IPS-15b (cell line): ENCODE measurements around the gene MXRA7.
A peak's percentile ranks its signal among the peaks of the same experiment; 100 is the strongest.
"Not testable (repeated sequence)": the region's sequence is repeated elsewhere in the genome, so short reads cannot be mapped to it uniquely, and the experiment has no call there.

Source experiments
- H3K27me3 ChIP-seq: one replicate; pipeline ENCODE4 v1.6.1; 2013; ENCODE audit warnings: low read length; ENCODE audit not compliant: control insufficient read depth, insufficient read depth
- H3K36me3 ChIP-seq: one replicate; pipeline ENCODE4 v1.6.1; 2013; ENCODE audit warnings: low read length; ENCODE audit not compliant: control insufficient read depth, insufficient read depth
- H3K4me1 ChIP-seq: one replicate; pipeline ENCODE4 v1.6.1; 2013; ENCODE audit warnings: mild to moderate bottlenecking, low read length; ENCODE audit not compliant: control insufficient read depth, insufficient read depth
- H3K4me3 ChIP-seq: one replicate; pipeline ENCODE4 v1.5.1; 2013; ENCODE audit warnings: low read depth, low read length
- H3K9ac ChIP-seq: one replicate; pipeline ENCODE4 v1.6.1; 2013; ENCODE audit warnings: low read depth, mild to moderate bottlenecking, low read length
- H3K9me3 ChIP-seq: one replicate; pipeline ENCODE4 v1.6.1; 2013; ENCODE audit warnings: mild to moderate bottlenecking, low read length; ENCODE audit not compliant: control insufficient read depth, insufficient read depth

Gene MXRA7

DNA sequence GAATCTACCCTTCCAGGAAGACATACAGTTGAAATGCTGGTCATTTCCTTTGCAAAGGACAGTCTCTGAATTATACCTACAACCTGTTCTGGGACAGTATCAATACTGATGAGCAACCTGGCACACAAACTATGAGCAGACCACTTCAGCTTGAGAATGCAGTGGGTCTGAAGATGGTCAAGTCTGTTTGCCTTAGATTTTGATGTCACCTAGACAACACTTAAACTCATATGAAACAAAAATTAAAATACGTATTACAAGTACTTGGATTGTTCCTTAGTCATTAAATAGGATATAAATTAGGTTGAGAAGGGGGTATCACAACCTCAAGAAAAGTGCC, 22.8 kb upstream of the MXRA7 start:
- Histone ChIP-seq H3K4me3 (no peak overlapping the region), H3K4me1 (peaks cover 8% of the 10 kb centered on the region), H3K36me3 (peaks cover 33% of the 10 kb centered on the region), H3K27me3 (no peaks in the 10 kb centered on the region), H3K9me3 (no peaks in the 10 kb centered on the region), H3K9ac (no peak overlapping the region)

DNA sequence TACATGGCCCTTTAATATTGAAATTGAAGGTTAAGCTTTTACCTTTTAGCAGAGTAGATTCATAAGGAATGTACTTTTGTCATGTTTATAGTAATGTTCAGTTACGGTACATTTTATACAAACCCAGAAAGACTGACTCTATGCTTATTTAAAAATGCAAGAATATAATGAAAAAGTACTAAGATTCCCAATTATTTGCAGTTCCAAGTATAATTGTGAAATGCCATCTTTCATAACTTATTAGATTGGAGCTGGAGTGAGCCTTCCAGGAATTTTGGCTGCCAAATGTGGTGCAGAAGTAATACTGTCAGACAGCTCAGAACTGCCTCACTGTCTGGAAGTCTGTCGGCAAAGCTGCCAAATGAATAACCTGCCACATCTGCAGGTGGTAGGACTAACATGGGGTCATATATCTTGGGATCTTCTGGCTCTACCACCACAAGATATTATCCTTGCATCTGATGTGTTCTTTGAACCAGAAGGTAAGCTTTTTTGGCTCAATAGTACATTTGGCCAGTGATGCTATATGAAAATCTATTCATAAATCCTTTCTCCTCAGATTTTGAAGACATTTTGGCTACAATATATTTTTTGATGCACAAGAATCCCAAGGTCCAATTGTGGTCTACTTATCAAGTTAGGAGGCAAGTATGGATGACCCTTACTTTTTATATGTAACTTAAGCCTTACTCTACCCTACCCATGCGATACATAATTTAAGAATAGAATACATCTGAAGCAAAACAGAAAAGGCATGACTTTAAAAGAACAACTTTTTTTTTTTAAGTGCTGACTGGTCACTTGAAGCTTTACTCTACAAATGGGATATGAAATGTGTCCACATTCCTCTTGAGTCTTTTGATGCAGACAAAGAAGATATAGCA, 22.2 kb upstream of the MXRA7 start:
- Histone ChIP-seq H3K4me1 (peaks cover 6% of the 10 kb centered on the region), H3K9ac (no peak overlapping the region), H3K36me3 (peaks cover 33% of the 10 kb centered on the region), H3K4me3 (no peak overlapping the region), H3K27me3 (no peaks in the 10 kb centered on the region), H3K9me3 (no peaks in the 10 kb centered on the region)

DNA sequence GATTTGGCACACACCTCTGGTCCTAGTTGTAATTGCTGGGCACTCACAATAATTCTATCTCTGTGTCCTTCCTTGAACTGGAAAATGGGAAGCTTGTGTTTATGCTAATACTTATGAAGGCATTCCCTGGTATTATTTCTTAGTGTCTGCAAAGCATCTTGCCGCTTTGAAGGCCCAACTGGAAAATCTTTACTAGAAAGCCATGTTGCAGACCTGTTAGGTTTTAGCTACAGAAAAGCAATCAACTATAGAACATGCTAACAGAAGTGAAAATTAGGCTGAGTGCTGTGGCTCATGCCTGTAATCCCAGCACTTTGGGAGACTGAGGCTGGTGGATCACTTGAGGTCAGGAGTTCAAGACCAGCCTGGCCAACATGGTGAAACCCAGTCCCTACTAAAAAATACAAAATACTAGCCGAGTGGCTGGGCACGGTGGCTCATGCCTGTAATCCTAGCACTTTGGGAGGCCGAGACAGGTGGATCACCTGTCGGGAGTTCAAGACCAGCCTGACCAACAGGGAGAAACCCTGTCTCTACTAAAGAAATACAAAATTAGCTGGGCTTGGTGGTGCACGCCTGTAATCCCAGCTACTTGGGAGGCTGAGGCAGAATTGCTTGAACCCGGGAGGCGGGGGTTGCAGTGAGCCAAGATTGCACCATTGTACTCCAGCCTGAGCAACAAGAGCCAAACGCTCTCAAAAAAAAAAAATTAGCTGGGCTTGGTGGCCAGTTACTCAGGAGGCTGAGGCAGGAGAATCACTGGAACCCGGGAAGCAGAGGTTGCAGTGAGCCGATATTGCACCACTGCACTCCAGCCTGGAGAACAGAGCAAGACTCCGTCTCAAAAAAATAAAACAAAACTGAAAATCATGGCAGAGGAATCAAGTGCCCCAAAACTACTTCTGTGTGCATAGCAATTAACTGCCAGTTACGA, 21.3 kb upstream of the MXRA7 start:
- H3K9ac ChIP-seq, H3K4me3 ChIP-seq, H3K27me3 ChIP-seq, H3K4me1 ChIP-seq, H3K9me3 ChIP-seq: not testable (repeated sequence)
- H3K36me3 ChIP-seq, result peaks cover 33% of the 10 kb centered on the region

DNA sequence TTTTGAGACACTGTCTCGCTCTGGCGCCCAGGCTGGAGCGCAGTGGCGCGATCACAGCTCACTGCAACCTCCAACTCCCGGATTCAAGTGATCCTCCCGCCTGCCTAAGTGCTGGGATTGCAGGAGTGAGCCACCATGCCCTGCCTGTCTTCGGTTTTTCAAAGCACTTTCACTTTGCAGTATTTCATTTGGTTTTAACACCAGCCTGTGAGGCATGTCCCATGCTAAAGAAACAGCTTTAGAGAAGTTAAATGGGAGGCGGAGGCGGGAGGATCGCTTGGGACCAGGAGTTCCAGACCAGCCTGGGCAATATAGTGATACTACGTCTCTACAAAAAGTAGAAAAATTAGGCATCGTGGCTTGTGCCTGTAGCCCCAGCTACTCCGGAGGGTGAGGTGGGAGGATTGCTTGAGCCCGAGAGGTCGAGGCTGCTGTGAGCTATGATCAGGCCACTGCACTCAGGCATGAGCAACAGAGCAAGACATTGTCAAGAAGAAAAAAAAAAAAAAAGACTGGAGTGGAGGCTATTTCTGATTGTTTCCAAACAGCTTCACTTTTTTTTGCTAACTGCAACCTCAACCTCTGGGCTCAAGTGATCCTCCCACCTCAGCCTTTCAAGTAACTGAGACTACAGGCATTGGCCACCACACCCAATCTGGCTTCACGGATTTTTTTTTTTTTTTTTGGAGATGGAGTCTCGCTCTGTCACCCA, 17.1 kb upstream of the MXRA7 start:
- Histone ChIP-seq H3K27me3 (no peaks in the 10 kb centered on the region), H3K4me1 (peaks cover 4% of the 10 kb centered on the region), H3K9me3 (no peaks in the 10 kb centered on the region), H3K9ac (no peak overlapping the region), H3K36me3 (peaks cover 7% of the 10 kb centered on the region), H3K4me3 (peak overlapping the region; percentile 89)

DNA sequence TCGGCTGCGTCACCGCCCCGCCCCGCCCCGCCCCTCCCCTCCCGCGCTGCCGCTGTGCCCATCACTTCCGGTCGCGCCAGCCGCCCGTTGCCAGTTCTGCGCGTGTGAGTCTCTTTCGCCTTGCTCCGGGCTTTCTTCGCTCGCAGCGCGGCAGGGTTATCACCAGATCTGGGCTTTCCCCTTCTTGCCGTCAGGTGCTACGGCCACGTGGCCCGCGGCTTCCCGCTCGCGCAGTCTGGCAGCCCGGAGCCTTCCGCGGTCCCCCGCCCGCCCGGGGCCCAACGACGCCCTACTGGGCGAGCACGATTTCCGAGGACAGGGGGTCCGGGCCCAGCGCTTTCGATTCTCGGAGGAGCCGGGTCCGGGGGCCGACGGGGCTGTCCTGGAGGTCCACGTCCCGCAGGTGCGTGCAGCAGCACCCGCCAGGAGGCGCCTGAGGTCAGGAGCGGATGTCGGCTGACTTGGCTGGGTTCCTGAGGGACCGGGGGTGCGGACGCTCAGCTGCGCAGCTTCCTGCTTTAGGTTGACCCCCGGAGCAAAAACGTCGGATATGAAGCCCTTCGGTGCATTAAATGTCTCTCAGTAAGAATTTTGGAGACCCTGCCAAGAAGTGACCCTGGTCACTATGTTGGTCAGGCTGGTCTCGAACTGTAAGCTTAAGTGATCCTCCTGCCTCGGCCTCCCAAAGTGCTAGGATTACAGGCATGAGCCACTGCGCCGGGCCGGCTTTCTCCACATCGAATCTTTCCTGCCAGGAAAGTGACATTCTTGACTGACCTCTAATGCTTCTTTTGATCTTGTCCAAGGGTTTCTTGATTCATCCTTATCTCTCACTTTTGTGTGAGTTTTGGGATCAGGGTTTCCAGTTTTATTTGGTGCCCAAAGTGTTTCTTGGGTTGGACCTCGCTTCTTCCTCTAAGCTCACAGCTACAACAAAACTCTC, 16.3 kb upstream of the MXRA7 start, which contains the start of gene METTL23:
METTL23 (plus strand) TSS at position 64 of the 943 bp plus-strand sequence. CDS start 2,872 bp downstream, outside the sequence.
- Histone ChIP-seq H3K27me3 (no peaks in the 10 kb centered on the region), H3K36me3 (peaks cover 11% of the 10 kb centered on the region), H3K4me3 (peak within 1 kb of the TSS; percentile 89), H3K9me3 (no peaks in the 10 kb centered on the region), H3K4me1 (peaks cover 4% of the 10 kb centered on the region), H3K9ac (peak within 1 kb of the TSS; percentile 81)

DNA sequence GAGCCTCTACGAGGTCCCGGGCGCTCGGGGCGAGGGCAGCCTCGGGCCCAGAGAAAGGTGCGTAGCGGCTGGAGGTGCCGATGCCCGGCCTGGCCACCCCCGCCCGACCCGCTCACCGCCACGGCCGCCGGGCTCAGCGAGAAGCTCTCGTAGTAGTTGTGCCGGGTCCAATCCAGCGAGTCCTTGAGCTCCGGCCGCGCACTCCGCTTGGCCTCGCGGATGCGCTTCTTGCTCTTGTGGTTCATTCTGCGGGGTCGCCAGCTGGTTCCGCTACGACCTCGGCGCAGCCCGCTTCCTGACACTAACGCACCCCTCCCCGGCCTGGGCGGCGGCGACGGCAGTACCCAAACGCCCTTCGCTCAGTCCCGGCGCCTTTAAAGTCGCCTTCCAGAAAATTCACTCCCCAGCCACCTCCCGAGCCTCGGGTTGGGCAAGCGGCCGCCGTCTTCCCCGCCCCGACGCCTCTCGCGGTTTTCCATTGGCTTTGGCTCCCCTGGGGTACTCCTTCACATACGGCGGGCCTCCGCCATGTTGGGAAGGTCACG, 15.5 kb upstream of the MXRA7 start, which contains the start of gene JMJD6:
JMJD6 (minus strand) TSS at position 376 of the 545 bp plus-strand sequence; CDS start at position 245, 131 bp downstream.
- Histone ChIP-seq H3K4me1 (peaks cover 4% of the 10 kb centered on the region), H3K9me3 (no peaks in the 10 kb centered on the region), H3K4me3 (peak within 1 kb of the TSS; percentile 89), H3K9ac (peak within 1 kb of the TSS; percentile 81), H3K36me3 (peaks cover 18% of the 10 kb centered on the region), H3K27me3 (no peaks in the 10 kb centered on the region)

DNA sequence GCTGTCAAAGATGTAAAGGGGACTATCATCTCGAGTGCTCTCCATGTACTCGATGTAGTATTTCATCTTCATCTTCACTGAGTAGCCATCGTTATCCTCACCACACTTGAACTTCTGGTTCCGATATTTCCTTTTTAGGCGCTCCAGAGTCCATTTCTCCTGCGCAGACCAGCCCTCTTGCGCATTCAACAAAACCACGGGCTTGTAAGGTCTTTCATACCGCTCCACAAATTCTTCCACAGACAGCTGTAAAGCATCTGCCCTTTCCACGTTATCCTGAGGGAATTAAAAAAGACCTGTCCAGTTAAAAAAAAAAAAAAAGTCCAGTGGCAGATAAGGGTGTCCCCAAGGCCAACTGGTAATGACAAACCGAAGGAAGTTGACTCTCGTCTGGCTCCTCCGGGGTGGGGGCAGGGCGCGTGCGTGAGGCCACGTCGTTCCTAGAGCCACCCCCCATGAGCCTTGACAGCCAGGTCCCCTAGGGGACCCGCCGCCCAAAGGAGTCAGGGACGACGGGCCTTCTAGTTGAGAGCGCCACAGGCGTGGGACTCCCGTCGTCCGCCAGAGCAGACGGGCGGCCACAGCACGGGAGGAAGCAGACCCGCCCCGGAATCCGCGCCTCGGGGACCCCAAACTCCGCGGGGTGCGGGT, 14.9 kb upstream of the MXRA7 start:
- Histone ChIP-seq H3K4me3 (peak overlapping the region; percentile 78), H3K4me1 (peaks cover 4% of the 10 kb centered on the region), H3K9ac (peak overlapping the region; percentile 32), H3K9me3 (no peaks in the 10 kb centered on the region), H3K27me3 (no peaks in the 10 kb centered on the region), H3K36me3 (peaks cover 24% of the 10 kb centered on the region)

DNA sequence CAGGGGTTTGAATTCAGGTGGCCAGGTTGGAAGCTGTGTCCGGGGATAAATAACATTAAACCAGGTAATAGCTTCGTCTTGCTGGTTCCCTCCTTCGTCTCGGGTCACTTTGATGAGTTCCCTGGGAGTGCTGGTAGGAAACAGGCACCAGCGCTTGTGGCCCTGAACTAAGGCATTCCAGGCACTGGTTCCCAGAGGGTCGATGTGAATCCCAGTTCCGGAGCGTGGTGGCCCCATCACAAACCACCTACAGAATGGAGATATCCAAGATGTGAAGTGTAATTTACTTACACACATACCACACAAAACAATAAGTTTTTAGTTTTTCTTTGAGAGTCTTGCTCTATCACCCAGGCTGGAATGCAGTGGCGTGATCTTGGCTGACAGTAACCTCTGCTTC, 13.0 kb upstream of the MXRA7 start:
- H3K9me3 ChIP-seq, result no peaks in the 10 kb centered on the region
- H3K4me3 ChIP-seq, result no peak overlapping the region
- H3K27me3 ChIP-seq, result no peaks in the 10 kb centered on the region
- H3K9ac ChIP-seq, result no peak overlapping the region
- H3K4me1 ChIP-seq, result peaks cover 4% of the 10 kb centered on the region
- peaks cover 31% of the 10 kb centered on the region for H3K36me3 ChIP-seq

DNA sequence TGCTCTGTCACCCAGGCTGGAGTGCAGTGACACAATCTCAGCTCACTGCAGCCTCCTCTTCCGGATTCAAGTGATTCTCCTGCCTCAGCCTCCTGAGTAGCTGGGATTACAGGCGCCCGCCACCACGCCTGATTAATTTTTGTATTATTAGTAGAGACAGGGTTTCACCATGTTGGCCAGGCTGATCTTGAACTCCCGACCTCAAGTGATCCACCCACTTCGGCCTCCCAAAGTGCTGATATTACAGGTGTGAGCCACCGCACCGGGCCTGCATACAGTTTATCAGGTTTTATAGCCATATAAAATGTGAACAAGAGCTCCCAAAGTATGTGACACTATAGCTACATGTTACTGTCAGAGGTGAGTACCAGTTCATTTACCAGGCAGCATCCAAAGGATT, 12.2 kb upstream of the MXRA7 start:
- H3K4me1 ChIP-seq, H3K27me3 ChIP-seq, H3K4me3 ChIP-seq, H3K9me3 ChIP-seq, H3K9ac ChIP-seq: not testable (repeated sequence)
- H3K36me3 ChIP-seq, result peaks cover 36% of the 10 kb centered on the region

DNA sequence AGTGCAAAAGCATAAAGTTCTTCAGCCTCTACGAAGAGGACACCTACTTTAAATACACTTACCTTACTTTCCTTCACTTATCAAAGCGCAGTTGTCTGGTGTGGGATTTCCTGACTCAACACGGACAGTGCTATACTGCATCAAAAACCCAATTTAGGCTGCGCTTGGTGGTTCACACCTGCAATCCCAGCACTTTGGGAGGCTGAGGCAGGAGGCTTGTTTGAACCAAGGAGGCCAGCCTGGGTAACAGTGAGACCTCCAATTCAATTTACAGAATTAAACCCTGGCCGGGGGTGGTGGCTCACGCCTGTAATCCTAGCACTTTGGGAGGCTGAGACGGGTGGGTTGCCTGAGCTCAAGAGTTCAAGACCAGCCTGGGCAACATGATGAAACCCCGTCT, 11.5 kb upstream of the MXRA7 start:
- Histone ChIP-seq H3K4me1 (peaks cover 2% of the 10 kb centered on the region), H3K27me3 (no peaks in the 10 kb centered on the region), H3K4me3 (no peak overlapping the region), H3K36me3 (peaks cover 36% of the 10 kb centered on the region), H3K9ac (no peak overlapping the region), H3K9me3 (no peaks in the 10 kb centered on the region)
